PC-3 (cell line): ENCODE data around the gene SLC34A1.

Experiments used
- CTCF ChIP-seq: fragments of 300-600 bp; sonication (generic); conservative IDR thresholded peaks from 2 replicates; pipeline ENCODE4 v1.5.1; 2017; ENCODE audit warnings: antibody characterized with exemption, low read depth, mild to moderate bottlenecking, low read length
- EZH2phosphoT487 ChIP-seq: fragments of 300-600 bp; sonication (generic); IDR thresholded peaks from 2 replicates; pipeline ENCODE4 v1.6.1; 2018; ENCODE audit warnings: mild to moderate bottlenecking, antibody characterized with exemption, low read length, borderline replicate concordance

- TF ChIP-seq EZH2phosphoT487, result no peak
- no peak for TF ChIP-seq CTCF
Observed at GRCh38 chr5:177335701-177336065, 48.6 kb upstream of the SLC34A1 start.
